NCI-H1694 treated with DMSO at 0.1 percent for 48 hours (cell line): Measurements from ENCODE around the gene FOXG1.

Source experiments
- DNase-seq: peaks from one replicate; lab custom pipeline; 2025; lab: John Stamatoyannopoulos, UW

Gene FOXG1

GRCh38 chr14:28776482-28777266 lies 10.1 kb downstream of the FOXG1 start:
- DNase-seq, result peak; percentile 86

DNA sequence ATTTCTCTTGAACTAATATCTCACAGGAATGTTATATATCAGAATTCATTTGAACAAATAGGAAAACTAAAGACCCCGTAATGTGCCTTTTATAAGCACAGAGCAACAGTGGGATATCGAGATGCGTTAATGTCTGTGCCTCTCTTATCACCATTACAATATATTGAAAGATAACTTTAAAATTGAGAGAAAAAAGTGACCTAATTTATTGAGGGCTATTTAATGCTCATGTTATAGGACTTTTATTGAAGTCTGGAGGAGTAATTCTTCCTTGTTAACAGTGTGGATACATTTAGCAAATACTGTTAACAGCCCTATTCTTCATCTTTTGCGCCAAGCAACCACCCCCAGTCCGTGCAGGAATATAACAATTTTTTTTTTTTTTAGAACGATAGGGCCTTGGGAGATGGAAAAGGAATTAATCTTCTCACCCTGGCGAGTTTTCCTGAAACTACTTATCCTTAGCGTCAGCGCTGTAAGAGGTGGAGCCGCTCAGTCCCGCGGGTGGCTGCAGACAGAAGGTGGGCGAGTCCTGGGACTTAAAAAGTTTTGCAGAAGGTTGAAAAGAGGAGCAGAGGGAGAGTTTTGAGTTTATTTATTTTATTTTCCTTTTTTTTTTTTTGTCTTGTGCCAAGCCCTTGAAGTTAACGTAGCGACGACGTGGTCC lies 11.0 kb downstream of the FOXG1 start:
- DNase-seq, result peak; percentile 65

- DNase-seq, result peak; percentile 71
These were observed 11.8 kb downstream of the FOXG1 start for GRCh38 chr14:28778138-28779117.

DNA sequence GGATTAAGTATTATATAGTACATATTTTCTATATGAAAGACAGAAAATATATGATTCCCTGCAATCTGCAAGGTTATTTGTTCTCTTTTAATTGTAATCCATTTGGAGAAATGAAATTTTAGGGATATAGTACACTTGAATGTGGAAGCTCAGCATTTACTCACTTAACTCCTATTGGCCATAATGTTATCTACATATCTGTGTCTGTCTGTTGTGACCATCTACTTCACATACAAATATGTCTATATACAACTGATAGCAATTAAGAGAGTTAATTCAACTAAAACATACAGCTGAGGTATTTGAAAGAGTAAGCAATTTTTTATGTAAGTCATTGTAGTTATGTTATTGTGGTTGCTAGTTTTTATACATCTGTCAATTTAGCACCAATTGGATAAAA lies 12.9 kb downstream of the FOXG1 start:
- peak; percentile 89 for DNase-seq

DNA sequence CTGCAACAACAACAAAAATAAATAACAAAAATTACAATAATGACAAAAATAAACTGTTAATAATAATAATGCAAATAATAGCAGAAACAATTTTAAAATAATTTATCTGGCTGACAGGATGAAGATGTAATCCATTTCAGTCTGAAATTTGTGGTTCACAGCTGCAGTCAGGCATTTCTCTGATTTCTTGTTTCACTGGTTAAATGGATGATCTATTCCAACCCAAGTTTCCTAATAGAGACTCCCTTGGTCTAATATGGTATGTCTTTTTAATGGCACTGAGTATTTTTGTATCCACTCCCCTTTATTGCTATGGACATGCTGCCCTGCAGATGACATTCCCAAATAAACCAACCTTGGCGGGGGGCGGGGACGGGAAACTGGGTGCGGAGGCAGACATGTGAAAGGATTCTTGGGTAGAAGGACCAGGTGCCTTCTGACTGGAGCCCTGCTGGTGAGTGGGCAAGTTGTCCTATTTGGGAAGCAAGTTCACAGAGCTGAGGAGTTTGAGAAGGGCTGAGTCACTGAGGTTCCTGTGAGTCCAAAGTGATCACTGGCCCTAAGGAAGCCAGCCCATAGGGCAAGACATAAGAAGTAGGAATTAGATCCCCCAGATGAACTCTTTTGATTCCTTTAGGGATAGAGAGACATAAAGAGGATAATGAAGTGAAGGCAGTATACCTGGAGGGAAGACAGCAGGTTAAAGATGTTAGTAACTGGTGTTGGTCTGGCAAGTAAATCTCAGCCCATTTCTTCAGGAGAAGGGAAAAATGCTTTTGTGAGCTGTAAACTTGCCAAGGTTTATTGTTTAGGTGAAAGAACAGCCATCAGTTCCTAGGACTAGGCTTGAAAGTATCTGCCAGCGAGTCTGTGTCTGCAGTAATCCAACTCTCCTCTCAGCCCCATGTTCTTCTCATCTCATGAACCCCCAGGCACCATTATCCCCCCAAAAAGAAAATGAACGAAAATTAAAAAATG lies 14.5 kb downstream of the FOXG1 start:
- peak; percentile 27 for DNase-seq

DNA sequence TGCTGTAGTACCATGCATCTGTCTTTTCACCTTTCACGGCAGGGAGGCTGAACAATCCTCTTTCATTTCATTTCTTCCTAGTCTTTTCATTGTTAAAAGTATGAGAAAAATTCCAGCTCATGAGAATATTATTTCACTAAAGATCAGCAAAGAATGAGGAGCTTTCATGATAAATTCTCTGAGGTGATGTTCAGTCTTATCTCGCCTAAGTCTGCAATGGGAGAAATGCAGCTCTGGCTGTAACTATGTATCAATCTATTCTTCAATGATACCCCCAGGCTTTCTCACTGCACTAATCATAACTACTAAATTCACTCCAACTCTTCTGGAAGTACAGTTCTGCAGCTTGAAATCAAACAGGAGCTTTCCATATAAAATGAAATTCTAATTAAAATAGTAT lies 15.7 kb downstream of the FOXG1 start:
- no peak for DNase-seq

DNA sequence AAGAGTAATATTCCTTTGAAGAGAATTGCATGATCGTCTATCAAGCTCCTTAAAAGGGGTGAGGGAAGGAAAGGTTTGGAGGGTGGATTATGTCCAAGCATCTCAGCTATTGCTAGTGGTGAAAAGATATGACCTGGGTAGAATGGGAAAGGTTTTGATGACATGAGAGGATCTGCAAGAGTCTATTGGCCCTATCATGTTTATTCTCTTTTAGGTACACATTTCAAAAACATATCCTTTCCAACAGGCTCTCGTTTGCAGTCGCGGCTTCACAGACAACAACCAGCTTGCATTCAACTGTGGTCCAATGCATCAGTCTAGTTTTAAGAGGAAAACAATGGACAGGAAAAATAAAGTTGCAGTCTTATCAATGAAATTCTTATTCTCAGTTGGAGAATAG lies 17.1 kb downstream of the FOXG1 start:
- DNase-seq, result no peak

- no peak for DNase-seq
These were observed 17.8 kb downstream of the FOXG1 start for GRCh38 chr14:28784096-28785048.

DNA sequence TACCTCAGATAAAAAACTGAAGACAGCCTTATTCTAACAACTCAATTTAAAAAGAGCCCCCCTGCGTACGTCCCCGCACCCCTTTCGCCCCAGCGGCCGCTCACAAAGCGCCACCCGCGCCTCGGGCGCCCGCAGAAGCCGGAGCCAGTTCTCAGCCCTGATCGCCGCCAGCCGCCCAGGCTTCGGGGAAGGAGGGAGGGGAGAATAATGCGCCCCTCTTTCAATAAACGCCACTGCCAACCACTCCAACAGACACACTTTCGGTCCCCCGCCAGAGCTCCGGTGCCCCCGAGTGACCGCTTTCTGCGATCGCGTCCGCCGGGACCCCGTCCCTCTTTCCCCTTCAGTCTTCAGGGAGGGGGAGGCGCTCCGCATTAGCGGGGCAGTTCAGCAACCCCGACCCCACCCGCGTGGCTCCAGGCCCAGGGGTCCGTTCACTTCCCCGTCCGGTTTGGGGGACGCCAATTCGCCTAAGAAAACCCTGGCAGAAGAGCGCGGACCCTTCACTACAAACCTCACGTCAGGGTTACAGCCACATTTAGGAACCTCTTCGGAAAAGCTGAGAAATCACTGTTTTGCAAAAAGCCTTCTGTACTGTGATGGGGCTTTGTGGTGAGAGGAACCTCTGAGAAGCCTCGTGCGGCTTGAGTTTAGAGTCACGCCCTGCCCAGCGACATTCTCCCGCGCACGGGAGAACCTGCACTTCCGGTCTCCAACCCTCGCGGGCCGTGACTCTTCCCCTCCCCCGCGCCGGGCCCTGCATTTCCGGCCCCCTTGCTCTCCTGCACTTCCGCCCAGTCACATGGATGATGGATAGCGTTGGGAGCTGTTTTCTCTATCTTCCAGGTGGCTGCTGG lies 18.7 kb downstream of the FOXG1 start:
- no peak for DNase-seq

GRCh38 chr14:28807518-28807917 lies 40.9 kb downstream of the FOXG1 start:
- DNase-seq, result no peak

GRCh38 chr14:28813810-28814209 lies 47.2 kb downstream of the FOXG1 start:
- DNase-seq, result no peak
